Mesothelial cell of epicardium (in vitro differentiated cells): ENCODE results near the gene GOLGA6A. TPM values are rescaled to one million over a fixed set of nuclear protein-coding genes. Genes with fewer than 3 reads are reported as not detected.
"Not testable (repeated sequence)": the region's sequence is repeated elsewhere in the genome, so short reads cannot be mapped to it uniquely, and the experiment has no call there.

Experiments used
- DNase-seq, 2 experiments: peaks; one replicate each; pipeline ENCODE4 v3.0.0; 2021; ENCODE audit warnings: low spot score in 2 of 2; ENCODE audit not compliant: unreplicated experiment in 2 of 2
- H3K27ac Mint-ChIP-seq: 2 replicates; pipeline ENCODE4 v1.8.0; 2021; ENCODE audit warnings: mixed read lengths
- H3K27me3 Mint-ChIP-seq: 2 replicates; pipeline ENCODE4 v1.8.0; 2021; ENCODE audit warnings: low read depth, mixed read lengths
- H3K36me3 Mint-ChIP-seq: 2 replicates; pipeline ENCODE4 v1.8.0; 2021; ENCODE audit warnings: mixed read lengths
- H3K4me1 Mint-ChIP-seq: 2 replicates; pipeline ENCODE4 v1.8.0; 2021; ENCODE audit warnings: mixed read lengths
- H3K4me3 Mint-ChIP-seq: 2 replicates; pipeline ENCODE4 v1.8.0; 2021; ENCODE audit warnings: mild to moderate bottlenecking, moderate library complexity, mixed read lengths
- H3K9me3 Mint-ChIP-seq: 2 replicates; pipeline ENCODE4 v1.8.0; 2021; ENCODE audit warnings: mixed read lengths
- CTCF ChIP-seq: fragments of 200-600 bp; sonication (generic); IDR thresholded peaks from one replicate; pipeline ENCODE4 v1.5.0; 2021; ENCODE audit warnings: antibody characterized with exemption; ENCODE audit not compliant: unreplicated experiment
- total RNA-seq: library from RNA; stranded (reverse); gene quantifications from 3 replicates; pipeline ENCODE4 v1.2.1, GENCODE V29; 2021

GOLGA6A gene
- total RNA-seq, 1 donor from 2014 or later, result 0.94 TPM

- no peak for DNase-seq
- H3K4me3 Mint-ChIP-seq, result no peak overlapping the region
- peaks cover 45% of the 10 kb centered on the region for H3K27me3 Mint-ChIP-seq
Observed at GRCh38 chr15:74055804-74056203, 26.5 kb downstream of the GOLGA6A start.

GRCh38 chr15:74053941-74054529, 28.3 kb downstream of the GOLGA6A start:
- peak; percentile 46 to 78 for DNase-seq
- peak overlapping the region; percentile 27 for H3K4me3 Mint-ChIP-seq
- H3K9me3 Mint-ChIP-seq, result no peaks in the 10 kb centered on the region
- H3K27me3 Mint-ChIP-seq, result peaks cover 35% of the 10 kb centered on the region
- peak; percentile 32 for TF ChIP-seq CTCF
- H3K4me1 Mint-ChIP-seq, result peaks cover 15% of the 10 kb centered on the region
- H3K27ac Mint-ChIP-seq, result no peak overlapping the region
- H3K36me3 Mint-ChIP-seq, result no peaks in the 10 kb centered on the region

More at GRCh38 chr15:74055804-74056203, 26.5 kb downstream of the GOLGA6A start:
- Mint-ChIP-seq H3K27ac (no peak overlapping the region), H3K4me1 (peaks cover 11% of the 10 kb centered on the region), H3K36me3 (no peaks in the 10 kb centered on the region), H3K9me3 (no peaks in the 10 kb centered on the region)
- no peak for TF ChIP-seq CTCF

GRCh38 chr15:74053517-74053916, 28.8 kb downstream of the GOLGA6A start:
- peak; percentile 1 for TF ChIP-seq CTCF
- H3K9me3 Mint-ChIP-seq, result no peaks in the 10 kb centered on the region
- no peak for DNase-seq
- no peaks in the 10 kb centered on the region for H3K36me3 Mint-ChIP-seq
- H3K4me1 Mint-ChIP-seq, result peaks cover 15% of the 10 kb centered on the region
- peaks cover 34% of the 10 kb centered on the region for H3K27me3 Mint-ChIP-seq
- H3K27ac Mint-ChIP-seq, result no peak overlapping the region
- H3K4me3 Mint-ChIP-seq, result no peak overlapping the region

- not testable (repeated sequence) for H3K36me3 Mint-ChIP-seq, H3K27ac Mint-ChIP-seq, DNase-seq, H3K9me3 Mint-ChIP-seq, H3K4me3 Mint-ChIP-seq
- Mint-ChIP-seq H3K4me1 (peaks cover 19% of the 10 kb centered on the region), H3K27me3 (peaks cover 26% of the 10 kb centered on the region)
Observed at GRCh38 chr15:74052271-74053260, 29.8 kb downstream of the GOLGA6A start.

- no peaks in the 10 kb centered on the region for H3K36me3 Mint-ChIP-seq
- H3K27ac Mint-ChIP-seq, result peak overlapping the region; percentile 82
- DNase-seq, result no peak
- peaks cover 14% of the 10 kb centered on the region for H3K27me3 Mint-ChIP-seq
- H3K4me1 Mint-ChIP-seq, result peaks cover 19% of the 10 kb centered on the region
- no peak for TF ChIP-seq CTCF
- H3K9me3 Mint-ChIP-seq, result no peaks in the 10 kb centered on the region
- H3K4me3 Mint-ChIP-seq, result no peak overlapping the region
Observed at GRCh38 chr15:74050556-74051234, 31.7 kb downstream of the GOLGA6A start.
